ENCODE data around the gene FGF9.

DNA sequence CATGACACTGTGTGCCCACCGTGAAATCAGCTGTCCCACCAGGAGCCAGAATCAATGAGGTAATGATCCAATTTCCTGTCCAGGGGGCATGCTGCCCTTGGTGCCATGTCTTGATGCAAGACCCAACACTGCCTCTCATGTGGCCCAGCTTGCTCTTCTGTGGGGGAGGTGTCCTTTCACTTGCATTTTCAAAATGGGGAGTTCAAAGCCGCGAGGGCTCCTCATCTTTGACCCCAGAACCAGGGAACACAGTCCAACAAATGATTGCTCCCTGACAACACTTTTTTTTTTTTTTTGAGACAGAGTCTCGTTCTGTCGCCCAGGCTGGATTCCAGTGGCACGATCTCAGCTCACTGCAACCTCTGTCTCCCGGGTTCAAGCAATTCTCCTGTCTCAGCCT, 64.1 kb downstream of the FGF9 start:
- TF ChIP-seq, protein P1, sequence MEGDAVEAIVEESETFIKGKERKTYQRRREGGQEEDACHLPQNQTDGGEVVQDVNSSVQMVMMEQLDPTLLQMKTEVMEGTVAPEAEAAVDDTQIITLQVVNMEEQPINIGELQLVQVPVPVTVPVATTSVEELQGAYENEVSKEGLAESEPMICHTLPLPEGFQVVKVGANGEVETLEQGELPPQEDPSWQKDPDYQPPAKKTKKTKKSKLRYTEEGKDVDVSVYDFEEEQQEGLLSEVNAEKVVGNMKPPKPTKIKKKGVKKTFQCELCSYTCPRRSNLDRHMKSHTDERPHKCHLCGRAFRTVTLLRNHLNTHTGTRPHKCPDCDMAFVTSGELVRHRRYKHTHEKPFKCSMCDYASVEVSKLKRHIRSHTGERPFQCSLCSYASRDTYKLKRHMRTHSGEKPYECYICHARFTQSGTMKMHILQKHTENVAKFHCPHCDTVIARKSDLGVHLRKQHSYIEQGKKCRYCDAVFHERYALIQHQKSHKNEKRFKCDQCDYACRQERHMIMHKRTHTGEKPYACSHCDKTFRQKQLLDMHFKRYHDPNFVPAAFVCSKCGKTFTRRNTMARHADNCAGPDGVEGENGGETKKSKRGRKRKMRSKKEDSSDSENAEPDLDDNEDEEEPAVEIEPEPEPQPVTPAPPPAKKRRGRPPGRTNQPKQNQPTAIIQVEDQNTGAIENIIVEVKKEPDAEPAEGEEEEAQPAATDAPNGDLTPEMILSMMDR (IDR thresholded peaks at IDR 0.05), result no peak
- TF ChIP-seq ZFX (IDR thresholded peaks at IDR 0.05; ENCODE audit: borderline replicate concordance), result no peak
